Mesothelial cell of epicardium (in vitro differentiated cells): ENCODE measurements around the gene CDK6. TPM values are rescaled to one million over a fixed set of nuclear protein-coding genes. Genes with fewer than 3 reads are reported as not detected.
A peak's percentile ranks its signal among the peaks of the same experiment; 100 is the strongest.

ENCODE experiments used
- DNase-seq, 2 experiments: peaks; one replicate each; pipeline ENCODE4 v3.0.0; 2021; ENCODE audit warnings: low spot score in 2 of 2; ENCODE audit not compliant: unreplicated experiment in 2 of 2
- H3K27ac Mint-ChIP-seq: 2 replicates; pipeline ENCODE4 v1.8.0; 2021; ENCODE audit warnings: mixed read lengths
- H3K27me3 Mint-ChIP-seq: 2 replicates; pipeline ENCODE4 v1.8.0; 2021; ENCODE audit warnings: low read depth, mixed read lengths
- H3K36me3 Mint-ChIP-seq: 2 replicates; pipeline ENCODE4 v1.8.0; 2021; ENCODE audit warnings: mixed read lengths
- H3K4me1 Mint-ChIP-seq: 2 replicates; pipeline ENCODE4 v1.8.0; 2021; ENCODE audit warnings: mixed read lengths
- H3K4me3 Mint-ChIP-seq: 2 replicates; pipeline ENCODE4 v1.8.0; 2021; ENCODE audit warnings: mild to moderate bottlenecking, moderate library complexity, mixed read lengths
- H3K9me3 Mint-ChIP-seq: 2 replicates; pipeline ENCODE4 v1.8.0; 2021; ENCODE audit warnings: mixed read lengths
- CTCF ChIP-seq: fragments of 200-600 bp; sonication (generic); IDR thresholded peaks from one replicate; pipeline ENCODE4 v1.5.0; 2021; ENCODE audit warnings: antibody characterized with exemption; ENCODE audit not compliant: unreplicated experiment
- total RNA-seq: library from RNA; stranded (reverse); gene quantifications from 3 replicates; pipeline ENCODE4 v1.2.1, GENCODE V29; 2021

CDK6 gene
- total RNA-seq, 1 donor from 2014 or later = 138 TPM

GRCh38 chr7:92682330-92682729 is 154.0 kb downstream of the CDK6 start:
- no peak for DNase-seq
- Mint-ChIP-seq H3K4me3 (no peak overlapping the region), H3K27ac (peak overlapping the region; percentile 86), H3K4me1 (peaks cover 41% of the 10 kb centered on the region), H3K27me3 (no peaks in the 10 kb centered on the region), H3K9me3 (peaks cover 2% of the 10 kb centered on the region), H3K36me3 (peaks cover 13% of the 10 kb centered on the region)
- TF ChIP-seq CTCF = no peak

GRCh38 chr7:92681633-92682032 is 154.7 kb downstream of the CDK6 start:
- DNase-seq = no peak
- H3K27ac Mint-ChIP-seq = peak overlapping the region; percentile 86
- H3K9me3 Mint-ChIP-seq = no peaks in the 10 kb centered on the region
- H3K27me3 Mint-ChIP-seq = no peaks in the 10 kb centered on the region
- no peak for TF ChIP-seq CTCF
- peaks cover 7% of the 10 kb centered on the region for H3K36me3 Mint-ChIP-seq
- H3K4me1 Mint-ChIP-seq = peaks cover 43% of the 10 kb centered on the region
- H3K4me3 Mint-ChIP-seq = no peak overlapping the region

- no peak for TF ChIP-seq CTCF
- H3K27ac Mint-ChIP-seq = no peak overlapping the region
Measured at GRCh38 chr7:92680442-92680841, 155.9 kb downstream of the CDK6 start.

GRCh38 chr7:92678291-92678920 is 158.0 kb downstream of the CDK6 start:
- H3K9me3 Mint-ChIP-seq = no peaks in the 10 kb centered on the region

More at GRCh38 chr7:92680442-92680841, 155.9 kb downstream of the CDK6 start:
- Mint-ChIP-seq H3K36me3 (peaks cover 7% of the 10 kb centered on the region), H3K9me3 (no peaks in the 10 kb centered on the region), H3K4me3 (no peak overlapping the region), H3K27me3 (no peaks in the 10 kb centered on the region), H3K4me1 (peaks cover 45% of the 10 kb centered on the region)
- DNase-seq = no peak

GRCh38 chr7:92674379-92674778 is 162.0 kb downstream of the CDK6 start:
- Mint-ChIP-seq H3K27ac (no peak overlapping the region), H3K9me3 (no peaks in the 10 kb centered on the region), H3K36me3 (peaks cover 28% of the 10 kb centered on the region), H3K4me1 (peaks cover 6% of the 10 kb centered on the region), H3K4me3 (no peak overlapping the region), H3K27me3 (no peaks in the 10 kb centered on the region)
- no peak for DNase-seq
- no peak for TF ChIP-seq CTCF

More at GRCh38 chr7:92678291-92678920, 158.0 kb downstream of the CDK6 start:
- peaks cover 32% of the 10 kb centered on the region for H3K4me1 Mint-ChIP-seq
- peaks cover 10% of the 10 kb centered on the region for H3K36me3 Mint-ChIP-seq
- no peak for TF ChIP-seq CTCF
- DNase-seq = no peak
- H3K27ac Mint-ChIP-seq = peak overlapping the region; percentile 62
- H3K4me3 Mint-ChIP-seq = no peak overlapping the region
- H3K27me3 Mint-ChIP-seq = no peaks in the 10 kb centered on the region
